ENCODE measurements around the gene CASP8AP2. TPM values are rescaled to one million over a fixed set of nuclear protein-coding genes. Genes with fewer than 3 reads are reported as not detected.
"Not testable (repeated sequence)": the region's sequence is repeated elsewhere in the genome, so short reads cannot be mapped to it uniquely, and the experiment has no call there.

Gene CASP8AP2
- total and polyA plus RNA-seq, 4 donors = 4.3 to 24.4 (median 8.2) TPM

GRCh38 chr6:89888871-89889270 lies 59.2 kb downstream of the CASP8AP2 start:
- Histone ChIP-seq H3K27me3 (ENCODE audit: control insufficient read depth in 3 of 3, insufficient read depth in 3 of 3, low read length in 2 of 3) (peaks cover 0 to 27% (median 6%) of the 10 kb centered on the region in 3 donors), H3K27ac (ENCODE audit: low read depth in 1 of 2, low read length in 1 of 2) (no peak overlapping the region), H3K36me3 (ENCODE audit: control insufficient read depth in 4 of 4, insufficient read depth in 4 of 4, low read length in 4 of 4) (no peaks in the 10 kb centered on the region), H3K9ac (ENCODE audit: insufficient read depth in 1 of 2, low read length in 2 of 2) (no peak overlapping the region), H3K4me1 (ENCODE audit: control insufficient read depth in 5 of 5, insufficient read depth in 5 of 5, low read length in 5 of 5) (peaks cover 0 to 2% (median 0%) of the 10 kb centered on the region in 5 donors), H3K9me3 (ENCODE audit: control insufficient read depth in 4 of 4, insufficient read depth in 3 of 4, low read length in 3 of 4) (peaks cover 0 to 6% (median 0%) of the 10 kb centered on the region in 4 donors), H3K4me3 (no peak overlapping the region)
- DNase-seq (no peak), ATAC-seq (ENCODE audit: insufficient read depth, low FRiP score) (no peak)
- WGBS, 2 donors = 82 to 84% methylated on average over 3 of the region's 3 CpGs
- no peak for TF ChIP-seq CTCF (IDR thresholded peaks at IDR 0.05; ENCODE audit: control extremely low read depth, extremely low read depth)

- not testable (repeated sequence) for H3K9ac ChIP-seq (ENCODE audit: insufficient read depth in 1 of 2, low read length in 2 of 2); H3K36me3 ChIP-seq (ENCODE audit: control insufficient read depth in 4 of 4, insufficient read depth in 4 of 4, low read length in 4 of 4); ATAC-seq (ENCODE audit: insufficient read depth, low FRiP score); H3K9me3 ChIP-seq (ENCODE audit: control insufficient read depth in 4 of 4, insufficient read depth in 3 of 4, low read length in 3 of 4); H3K4me1 ChIP-seq (ENCODE audit: control insufficient read depth in 5 of 5, insufficient read depth in 5 of 5, low read length in 5 of 5); H3K27ac ChIP-seq (ENCODE audit: low read depth in 1 of 2, low read length in 1 of 2); DNase-seq; H3K4me3 ChIP-seq
- H3K27me3 ChIP-seq (ENCODE audit: control insufficient read depth in 3 of 3, insufficient read depth in 3 of 3, low read length in 2 of 3) = peaks cover 0 to 27% (median 6%) of the 10 kb centered on the region in 3 donors
- 9 to 16% methylated on average over 10 to 11 of the region's 11 CpGs for WGBS, 2 donors
Measured at GRCh38 chr6:89890845-89891528, 61.3 kb downstream of the CASP8AP2 start.

GRCh38 chr6:89892577-89892976 lies 62.9 kb downstream of the CASP8AP2 start:
- ATAC-seq (ENCODE audit: insufficient read depth, low FRiP score) = not testable (repeated sequence)
- H3K27me3 ChIP-seq (ENCODE audit: control insufficient read depth in 3 of 3, insufficient read depth in 3 of 3, low read length in 2 of 3) = peaks cover 0 to 20% (median 6%) of the 10 kb centered on the region in 3 donors

GRCh38 chr6:89894169-89894568 lies 64.5 kb downstream of the CASP8AP2 start, which contains the start of gene GJA10:
TSS of gene GJA10 (plus strand) at chr6:89894469. CDS start at chr6:89894469, 0 bp downstream.
- Histone ChIP-seq H3K4me3 (no peak within 1 kb of the TSS), H3K9ac (ENCODE audit: insufficient read depth in 1 of 2, low read length in 2 of 2) (no peak within 1 kb of the TSS), H3K36me3 (ENCODE audit: control insufficient read depth in 4 of 4, insufficient read depth in 4 of 4, low read length in 4 of 4) (no peaks in the 10 kb centered on the region), H3K27me3 (ENCODE audit: control insufficient read depth in 3 of 3, insufficient read depth in 3 of 3, low read length in 2 of 3) (peaks cover 0 to 10% (median under 1%) of the 10 kb centered on the region in 3 donors), H3K4me1 (ENCODE audit: control insufficient read depth in 5 of 5, insufficient read depth in 5 of 5, low read length in 5 of 5) (no peaks in the 10 kb centered on the region), H3K9me3 (ENCODE audit: control insufficient read depth in 4 of 4, insufficient read depth in 3 of 4, low read length in 3 of 4) (peaks cover 0 to 2% (median 0%) of the 10 kb centered on the region in 4 donors), H3K27ac (ENCODE audit: low read depth in 1 of 2, low read length in 1 of 2) (no peak within 1 kb of the TSS)
- WGBS, 2 donors = 94 to 100% methylated on average over 1 of the region's 1 CpG
- no peak for DNase-seq
- ATAC-seq (ENCODE audit: insufficient read depth, low FRiP score) = no peak
- TF ChIP-seq CTCF (IDR thresholded peaks at IDR 0.05; ENCODE audit: control extremely low read depth, extremely low read depth) = no peak

More at GRCh38 chr6:89892577-89892976, 62.9 kb downstream of the CASP8AP2 start:
- H3K4me3 ChIP-seq; H3K36me3 ChIP-seq (ENCODE audit: control insufficient read depth in 4 of 4, insufficient read depth in 4 of 4, low read length in 4 of 4); H3K4me1 ChIP-seq (ENCODE audit: control insufficient read depth in 5 of 5, insufficient read depth in 5 of 5, low read length in 5 of 5); H3K9me3 ChIP-seq (ENCODE audit: control insufficient read depth in 4 of 4, insufficient read depth in 3 of 4, low read length in 3 of 4); H3K9ac ChIP-seq (ENCODE audit: insufficient read depth in 1 of 2, low read length in 2 of 2); DNase-seq; H3K27ac ChIP-seq (ENCODE audit: low read depth in 1 of 2, low read length in 1 of 2): not testable (repeated sequence)
- 79 to 91% methylated on average over 8 of the region's 8 CpGs for WGBS, 2 donors
